GM21423 (cell line): ENCODE data around the gene RNF166.
A peak's percentile ranks its signal among the peaks of the same experiment; 100 is the strongest.

Source experiments
- ATAC-seq: cut with Tn5 transposase; IDR thresholded peaks from one replicate; pipeline ENCODE4 v1.9.1; 2021; ENCODE audit warnings: mild to moderate bottlenecking, moderate library complexity; ENCODE audit not compliant: unreplicated experiment

Gene RNF166

GRCh38 chr16:88706229-88706964, at the start of gene RNF166, which contains the start of gene CTU2:
Gene RNF166 (minus strand): TSS chr16:88706408. CDS start chr16:88706325, 83 bp downstream.
Gene CTU2 (plus strand): TSS chr16:88706503. CDS start chr16:88706531, 28 bp downstream.
- ATAC-seq = peak; percentile 64

DNA sequence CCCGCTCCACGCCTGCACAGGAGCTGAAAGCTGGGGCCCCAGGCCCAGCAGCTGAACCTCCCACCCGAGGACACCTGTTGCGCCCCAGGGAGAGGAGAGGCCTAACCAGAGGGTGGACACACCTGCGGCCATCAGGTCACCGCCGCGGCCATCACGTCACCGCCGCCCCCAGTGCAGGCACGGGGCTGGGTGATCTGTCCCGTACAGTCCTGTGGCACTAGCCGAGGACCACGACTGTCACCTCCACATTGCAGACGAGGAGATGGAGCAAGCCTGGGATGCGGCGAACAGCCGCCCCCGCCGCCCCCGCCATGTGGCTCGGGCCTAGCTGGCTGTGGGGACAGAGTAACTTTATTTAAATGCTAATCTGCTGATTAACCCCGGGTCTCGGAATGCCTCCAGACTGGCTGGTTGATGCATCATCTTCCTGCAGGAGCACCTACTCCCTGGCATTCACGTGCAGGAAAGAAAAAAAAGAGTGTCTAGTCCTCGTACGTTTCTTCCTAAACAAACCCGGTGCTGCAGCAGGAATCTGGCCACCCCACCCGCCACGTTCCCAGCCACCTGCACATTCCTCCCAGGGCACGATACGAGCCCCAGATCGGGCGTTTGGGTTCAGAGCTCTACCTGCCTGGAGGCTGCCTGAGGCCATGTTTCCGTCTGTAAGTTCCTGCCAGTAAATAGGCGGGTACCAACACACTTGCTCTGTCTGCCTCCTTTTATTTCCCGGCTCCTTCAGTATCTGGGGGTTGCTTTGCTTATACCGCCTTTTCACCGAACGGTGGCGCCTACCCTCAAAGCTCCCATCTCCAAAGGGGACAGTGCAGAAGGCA, 48.9 kb upstream of the RNF166 start:
- ATAC-seq = no peak

GRCh38 chr16:88754109-88754911, 48.1 kb upstream of the RNF166 start:
- no peak for ATAC-seq

- no peak for ATAC-seq
Observed at GRCh38 chr16:88753602-88754001, 47.4 kb upstream of the RNF166 start.

GRCh38 chr16:88753191-88753590, 47.0 kb upstream of the RNF166 start:
- no peak for ATAC-seq

DNA sequence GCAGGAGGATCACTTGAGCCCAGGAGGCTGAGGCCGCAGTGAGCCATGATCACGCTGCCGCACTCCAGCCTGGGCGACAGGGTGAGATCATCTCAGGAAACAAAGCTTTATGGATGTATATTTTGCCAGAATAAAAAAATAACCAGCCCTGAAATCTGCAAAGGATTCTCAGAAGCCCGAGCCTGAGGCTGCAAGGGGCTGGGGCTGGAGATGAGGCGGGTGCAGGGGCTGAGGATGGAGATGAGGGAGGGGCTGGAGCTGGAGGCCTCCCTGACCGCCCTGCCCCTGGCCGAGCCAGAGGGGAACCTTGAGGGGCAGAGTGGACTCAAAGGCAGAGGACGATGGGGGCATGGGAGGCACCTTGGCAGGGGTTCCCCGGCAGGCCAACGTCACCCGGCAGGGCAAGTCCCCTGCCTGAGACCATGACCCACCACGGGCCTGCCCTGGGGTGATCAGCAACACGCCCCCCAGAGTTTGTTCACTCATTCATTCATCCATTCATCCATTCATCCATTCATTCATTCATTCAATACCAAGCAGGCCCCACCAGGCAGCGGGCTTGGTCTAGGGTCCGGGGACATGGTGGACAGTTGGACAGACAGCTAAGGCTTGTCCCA, 46.3 kb upstream of the RNF166 start:
- no peak for ATAC-seq

GRCh38 chr16:88750854-88751253, 44.6 kb upstream of the RNF166 start:
- ATAC-seq = no peak

- no peak for ATAC-seq
Observed at GRCh38 chr16:88749358-88749757, 43.1 kb upstream of the RNF166 start.

GRCh38 chr16:88748364-88748763, 42.2 kb upstream of the RNF166 start:
- no peak for ATAC-seq

DNA sequence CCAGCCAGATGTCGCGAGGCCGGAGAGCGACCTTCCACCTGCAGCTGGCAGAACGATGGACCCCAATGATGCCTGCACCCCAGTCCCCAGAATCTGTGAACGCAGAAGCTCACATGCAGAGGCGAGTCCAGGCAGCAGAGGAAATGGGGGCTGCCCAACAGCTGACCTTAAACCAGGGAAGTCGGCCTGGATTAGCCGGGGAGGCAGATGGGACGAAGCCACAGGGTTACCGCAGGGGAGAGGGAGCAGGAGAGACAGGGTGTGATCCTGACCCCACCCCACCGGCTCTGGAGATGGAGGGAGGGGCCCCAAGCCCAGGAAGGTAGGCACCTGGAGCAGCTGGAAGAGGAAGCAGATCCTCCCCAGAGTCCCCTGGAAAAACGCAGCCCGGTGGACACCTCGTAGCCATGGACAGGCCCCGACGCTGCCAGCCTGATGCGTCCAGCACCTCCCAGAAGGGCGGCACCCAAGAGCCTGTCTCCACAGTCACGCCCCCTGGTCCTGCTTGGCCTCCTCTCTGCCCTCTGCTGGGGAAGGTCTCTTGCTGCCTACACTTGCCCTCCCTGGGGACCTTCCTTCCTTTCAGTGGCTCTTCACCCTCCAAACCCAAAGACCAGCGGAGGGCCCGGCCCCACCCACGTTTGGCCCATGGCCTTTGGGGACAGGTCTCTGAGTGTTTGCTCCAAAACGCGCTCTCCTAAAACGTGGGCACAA, 41.5 kb upstream of the RNF166 start:
- ATAC-seq = no peak

- no peak for ATAC-seq
Observed at GRCh38 chr16:88746506-88746905, 40.3 kb upstream of the RNF166 start.

DNA sequence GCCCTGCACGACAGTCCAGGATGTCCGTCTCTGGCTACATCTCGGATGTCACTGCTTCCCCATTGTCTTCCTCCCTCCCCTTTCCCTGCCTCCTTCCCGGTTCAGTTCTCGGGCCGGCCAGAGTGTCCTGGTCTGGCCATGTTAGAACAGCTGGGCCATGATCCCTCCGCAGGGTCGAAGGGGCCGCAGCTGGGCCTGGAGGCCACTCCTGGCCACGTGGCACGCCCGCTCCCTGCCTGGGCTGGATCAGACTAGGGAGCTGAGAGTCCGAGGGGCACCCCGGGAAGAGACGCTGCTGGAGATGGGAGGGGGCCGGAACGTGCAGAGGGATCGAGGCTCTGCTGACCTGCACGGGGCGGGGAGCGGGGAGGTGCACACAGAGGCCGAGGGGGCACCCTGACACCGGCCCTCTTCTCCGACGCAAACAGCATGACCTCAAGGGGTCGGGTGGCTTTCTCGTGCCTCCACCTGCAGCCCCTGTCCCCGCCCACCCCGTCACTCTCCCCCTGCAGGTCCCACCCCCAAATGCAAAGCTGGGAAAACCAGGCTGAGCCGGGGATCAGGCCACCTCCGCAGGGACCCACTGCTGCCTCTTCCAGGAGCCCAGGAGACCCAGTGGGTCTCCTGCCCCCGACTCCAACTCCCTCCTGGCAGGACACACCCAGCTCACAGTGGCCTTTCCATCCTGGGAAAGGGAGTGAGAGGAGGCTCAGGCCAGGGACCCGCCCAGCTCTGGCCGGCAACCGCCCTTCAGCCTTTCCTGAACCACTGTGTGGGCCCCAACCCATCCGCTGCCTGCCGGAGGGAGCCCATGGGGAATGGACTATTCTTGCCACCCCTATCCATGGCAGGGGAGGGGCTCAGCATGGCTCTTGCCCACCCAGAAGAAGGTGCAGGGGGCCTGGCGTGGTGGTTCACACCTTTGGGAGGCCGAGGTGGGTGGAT, 38.6 kb upstream of the RNF166 start:
- ATAC-seq = no peak

- ATAC-seq = no peak
Observed at GRCh38 chr16:88743693-88744576, 37.7 kb upstream of the RNF166 start.

DNA sequence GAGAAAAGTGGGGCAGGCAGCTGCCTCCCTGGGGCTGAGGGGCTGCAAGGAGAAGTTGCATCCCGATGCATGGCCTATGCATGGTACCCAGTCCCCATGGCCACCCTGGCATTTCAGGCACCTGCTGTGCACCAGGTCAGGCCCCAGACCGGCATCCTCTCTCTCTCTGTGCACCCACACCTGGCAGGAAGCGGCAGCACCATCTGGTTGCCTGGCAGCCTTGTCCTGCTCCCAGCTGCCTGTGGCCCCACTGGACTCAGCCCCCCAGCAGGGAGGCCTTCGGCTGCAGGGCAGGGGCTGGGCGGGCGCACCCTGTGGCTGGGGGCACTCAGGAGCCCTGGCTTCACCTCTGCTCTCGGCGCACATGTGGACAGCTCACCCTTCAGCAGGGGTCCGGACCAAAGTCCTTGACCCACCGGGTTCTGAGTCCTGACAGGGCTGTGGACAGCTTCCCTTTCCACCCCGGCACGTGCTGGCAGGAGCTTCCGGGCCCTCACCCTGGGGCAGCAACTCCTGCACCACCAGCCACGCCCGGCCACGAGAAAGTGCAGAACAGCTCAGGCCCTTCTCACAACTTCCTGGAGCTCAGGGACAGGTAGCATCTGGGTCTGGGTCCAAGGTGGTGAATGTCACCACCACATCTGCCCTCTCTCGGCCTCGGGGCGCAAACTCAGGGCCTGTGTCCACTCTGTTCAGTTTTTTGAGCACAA, 36.8 kb upstream of the RNF166 start:
- no peak for ATAC-seq

DNA sequence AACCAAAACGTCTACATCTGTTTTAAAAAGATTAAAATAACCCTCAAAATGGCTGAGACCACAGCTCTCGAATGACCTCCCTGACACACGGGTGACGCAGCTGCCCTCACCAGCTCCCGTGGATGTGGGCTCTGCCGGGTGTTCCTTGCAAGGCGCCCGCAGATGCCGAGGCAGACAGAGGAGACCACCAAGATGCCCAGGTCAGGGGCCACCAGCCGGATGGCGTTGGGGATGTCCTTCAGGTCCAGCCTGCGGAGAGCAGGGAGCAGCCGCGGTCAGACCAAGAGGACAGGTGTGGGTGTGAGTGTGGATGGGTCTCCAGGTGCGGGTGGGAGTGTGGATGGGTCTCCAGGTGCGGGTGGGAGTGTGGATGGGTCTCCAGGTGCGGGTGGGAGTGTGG, 35.2 kb upstream of the RNF166 start:
- ATAC-seq = no peak

DNA sequence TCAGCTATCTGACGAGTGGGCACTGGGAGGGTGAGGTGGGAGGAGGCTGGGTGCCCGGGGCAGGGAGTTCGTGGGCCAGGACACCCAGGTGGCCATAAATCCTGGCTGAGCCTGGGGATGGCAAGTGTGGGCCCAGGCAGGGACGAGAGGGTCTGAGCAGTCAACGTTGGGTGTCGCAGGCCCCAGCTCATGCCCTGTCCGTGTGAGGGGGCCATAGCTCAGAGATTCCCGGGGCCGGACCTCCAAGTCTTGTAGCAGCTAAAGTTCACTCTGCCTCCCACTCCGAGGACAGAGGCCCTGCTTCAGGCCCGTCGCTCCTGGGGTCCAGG, 34.5 kb upstream of the RNF166 start:
- ATAC-seq = no peak

DNA sequence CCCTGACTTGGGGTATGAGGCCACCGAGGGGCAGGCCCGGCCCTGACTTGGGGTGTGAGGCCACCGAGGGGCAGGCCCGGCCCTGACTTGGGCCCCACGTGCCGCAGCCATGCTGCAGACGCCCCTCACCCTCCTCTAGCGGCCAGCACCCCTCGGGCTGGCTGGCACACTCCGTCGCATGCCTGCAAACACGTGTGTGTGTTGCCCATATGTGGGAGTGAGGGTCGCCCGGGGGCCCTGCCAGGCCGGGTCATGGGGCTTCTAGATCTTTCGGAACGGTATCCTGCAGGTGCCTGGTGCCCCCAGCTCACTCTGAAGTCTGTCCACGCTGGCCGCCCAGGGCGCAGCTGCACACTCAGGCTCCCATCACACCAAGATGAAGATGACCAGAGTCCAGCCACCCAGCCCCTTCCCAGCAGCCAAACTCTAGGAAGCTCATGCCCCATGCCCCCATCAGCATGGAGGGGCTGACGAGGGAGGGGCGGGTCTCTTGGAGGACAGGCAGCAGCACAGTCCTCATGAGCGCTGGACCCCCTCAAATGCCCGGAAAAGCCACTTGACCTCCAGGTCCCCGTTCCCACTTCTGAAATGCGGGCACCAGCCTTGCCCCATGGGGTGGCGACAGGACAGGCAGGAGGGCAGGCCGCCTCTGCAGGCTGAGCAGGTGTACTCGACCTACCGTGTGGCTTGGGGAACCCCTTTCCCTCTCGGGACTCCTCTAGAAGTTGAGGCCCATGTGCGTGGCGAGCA, 33.9 kb upstream of the RNF166 start:
- ATAC-seq = no peak
